GM18907 (cell line): ENCODE measurements around the gene ZMYND10.

Source experiments
- ATAC-seq: cut with Tn5 transposase; IDR thresholded peaks from one replicate; pipeline ENCODE4 v1.9.1; 2021; ENCODE audit warnings: mild to moderate bottlenecking, moderate library complexity; ENCODE audit not compliant: unreplicated experiment

The ZMYND10 gene

GRCh38 chr3:50371133-50371685 is 25.7 kb upstream of the ZMYND10 start:
- no peak for ATAC-seq

GRCh38 chr3:50370594-50370993 is 25.1 kb upstream of the ZMYND10 start:
- ATAC-seq = no peak

- no peak for ATAC-seq
Observed at GRCh38 chr3:50369012-50369670, 23.6 kb upstream of the ZMYND10 start.

GRCh38 chr3:50365842-50366220 is 20.3 kb upstream of the ZMYND10 start:
- no peak for ATAC-seq

- peak; percentile 82 for ATAC-seq
Observed at GRCh38 chr3:50365080-50365841, 19.7 kb upstream of the ZMYND10 start.

GRCh38 chr3:50364573-50365079 is 19.1 kb upstream of the ZMYND10 start:
- peak; percentile 8 for ATAC-seq

GRCh38 chr3:50359760-50360110 is 14.2 kb upstream of the ZMYND10 start:
- peak; percentile 16 for ATAC-seq

GRCh38 chr3:50358911-50359759 is 13.6 kb upstream of the ZMYND10 start, which contains the start of gene TMEM115:
TMEM115 (minus strand) TSS chr3:50359521; CDS start chr3:50359063, 458 bp downstream.
- peak; percentile 97 for ATAC-seq

- no peak for ATAC-seq
Observed at GRCh38 chr3:50358355-50358910, 12.9 kb upstream of the ZMYND10 start.

- ATAC-seq = no peak
Observed at GRCh38 chr3:50357481-50357880, 11.9 kb upstream of the ZMYND10 start.

- ATAC-seq = no peak
Observed at GRCh38 chr3:50356553-50356952, 11.0 kb upstream of the ZMYND10 start.

GRCh38 chr3:50355829-50356552 is 10.5 kb upstream of the ZMYND10 start:
- ATAC-seq = no peak

GRCh38 chr3:50354850-50355249 is 9.3 kb upstream of the ZMYND10 start:
- ATAC-seq = no peak

- no peak for ATAC-seq
Observed at GRCh38 chr3:50354186-50354764, 8.7 kb upstream of the ZMYND10 start.

- ATAC-seq = no peak
Observed at GRCh38 chr3:50353245-50354004, 7.9 kb upstream of the ZMYND10 start.

- no peak for ATAC-seq
Observed at GRCh38 chr3:50352781-50353180, 7.2 kb upstream of the ZMYND10 start.

GRCh38 chr3:50351323-50351697 is 5.8 kb upstream of the ZMYND10 start:
- no peak for ATAC-seq

GRCh38 chr3:50350527-50351322 is 5.2 kb upstream of the ZMYND10 start, which contains the start of the genes CYB561D2 and NPRL2:
CYB561D2 (plus strand) TSS chr3:50350862; CDS start chr3:50351434, 572 bp downstream.
NPRL2 (minus strand) TSS chr3:50350775; CDS start chr3:50350652, 123 bp downstream.
- peak; percentile 77 for ATAC-seq
